HepG2 (cell line): ENCODE data around the gene EMILIN3. TPM values are rescaled to one million over a fixed set of nuclear protein-coding genes. Genes with fewer than 3 reads are reported as not detected.

Experiments used
- BRD4 ChIP-seq: sonication (generic); formaldehyde crosslinking; IDR thresholded peaks from 2 replicates; pipeline ENCODE4 v1.4.0; 2020; ENCODE audit warnings: missing genetic modification reagents
- FOXA3 ChIP-seq: IDR thresholded peaks from 2 replicates; pipeline ENCODE4 v1.6.1; 2016; ENCODE audit warnings: missing genetic modification reagents, missing compliant biosample characterization
- HMG20B ChIP-seq: conservative IDR thresholded peaks from 2 replicates; pipeline ENCODE4 v1.6.1; 2016; ENCODE audit warnings: missing genetic modification reagents, missing compliant biosample characterization
- HNF1A ChIP-seq, 2 experiments: sonication (generic) in 1 of 2; formaldehyde crosslinking in 1 of 2; IDR thresholded peaks; 2 replicates each; pipeline versions ENCODE4 v1.4.0 to v1.6.1; 2016 to 2020; ENCODE audit warnings: borderline replicate concordance in 1 of 2, low read depth in 1 of 2, mild to moderate bottlenecking in 1 of 2, missing genetic modification reagents in 1 of 2
- IKZF4 ChIP-seq: sonication (generic); formaldehyde crosslinking; IDR thresholded peaks from 2 replicates; pipeline ENCODE4 v1.5.1; 2020; ENCODE audit warnings: borderline replicate concordance, mild to moderate bottlenecking, low read depth, missing genetic modification reagents; ENCODE audit errors: not compliant biosample characterization
- JARID2 ChIP-seq: sonication (generic); formaldehyde crosslinking; IDR thresholded peaks from 2 replicates; pipeline ENCODE4 v1.8.1; 2023; ENCODE audit warnings: missing genetic modification reagents, inconsistent platforms; ENCODE audit not compliant: insufficient replicate concordance
- KDM5B ChIP-seq: sonication (generic); formaldehyde crosslinking; IDR thresholded peaks from 2 replicates; pipeline ENCODE4 v1.4.0; 2020; ENCODE audit warnings: missing genetic modification reagents, mild to moderate bottlenecking, borderline replicate concordance
- SP140L ChIP-seq: sonication (generic); formaldehyde crosslinking; IDR thresholded peaks from 2 replicates; pipeline ENCODE4 v1.4.0; 2020; ENCODE audit warnings: missing genetic modification reagents, borderline replicate concordance
- TEAD2 ChIP-seq: sonication (generic); formaldehyde crosslinking; IDR thresholded peaks from 2 replicates; pipeline ENCODE4 v1.9.0; 2021; ENCODE audit warnings: missing genetic modification reagents
- U2AF1 ChIP-seq: fragments of 200-400 bp; formaldehyde crosslinking; optimal IDR thresholded peaks from 2 replicates; pipeline ENCODE3; 2017; ENCODE audit warnings: mild to moderate bottlenecking, low read depth, low read length
- ZNF136 ChIP-seq: sonication (generic); formaldehyde crosslinking; IDR thresholded peaks from 2 replicates; pipeline ENCODE4 v1.8.1; 2022; ENCODE audit warnings: low read depth, mild to moderate bottlenecking, moderate library complexity, missing genetic modification reagents
- ZNF557 ChIP-seq: sonication (generic); formaldehyde crosslinking; IDR thresholded peaks from 2 replicates; pipeline ENCODE4 v1.4.0; 2020; ENCODE audit warnings: missing genetic modification reagents
- ZNF564 ChIP-seq: sonication (generic); formaldehyde crosslinking; IDR thresholded peaks from 2 replicates; pipeline ENCODE4 v1.8.1; 2023; ENCODE audit warnings: mild to moderate bottlenecking, missing genetic modification reagents
- ZNF614 ChIP-seq: IDR thresholded peaks from 2 replicates; pipeline ENCODE4 v1.6.1; 2018; ENCODE audit warnings: missing biosample characterization, missing genetic modification reagents, inconsistent platforms, borderline replicate concordance
- ZNF746 ChIP-seq: sonication (generic); formaldehyde crosslinking; IDR thresholded peaks from 2 replicates; pipeline ENCODE4 v1.8.0; 2022; ENCODE audit warnings: mild to moderate bottlenecking, missing genetic modification reagents
- ZNF788 ChIP-seq: sonication (generic); formaldehyde crosslinking; IDR thresholded peaks from 2 replicates; pipeline ENCODE4 v1.5.0; 2020; ENCODE audit warnings: mild to moderate bottlenecking, missing genetic modification reagents, borderline replicate concordance
- polyA plus RNA-seq, 8 experiments: library from polyadenylated mRNA; depleted of rRNA in 3 of 8; stranded (reverse) in 7 of 8; unstranded in 1 of 8; fragments of >200 nt; fragmentation: Illumina TruSeq in 4 of 8; extraction: Trizol in 4 of 8; gene quantifications; 2 replicates each; pipeline versions ENCODE4 v1.2.1 to v1.2.3, GENCODE V29; 2011 to 2016; ENCODE audit warnings: low read depth in 4 of 8, missing spikeins in 1 of 8, mixed read lengths in 1 of 8; ENCODE audit not compliant: insufficient read depth in 1 of 8
- total RNA-seq, 5 experiments: library from RNA; depleted of rRNA; stranded (reverse); fragments of >200 nt; fragmentation: Illumina TruSeq; extraction: Trizol; gene quantifications; 2 replicates each; pipeline ENCODE4 v1.2.3, GENCODE V29; 2016; ENCODE audit warnings: low read depth in 1 of 5
- TF ChIP-seq, protein P1 (sequence below): sonication (generic); formaldehyde crosslinking; IDR thresholded peaks from 2 replicates; pipeline ENCODE4 v1.4.0; 2020; ENCODE audit warnings: missing genetic modification reagents
- TF ChIP-seq, protein P2 (sequence below): sonication (generic); formaldehyde crosslinking; IDR thresholded peaks from 2 replicates; pipeline ENCODE4 v1.4.0; 2020; ENCODE audit warnings: missing genetic modification reagents

EMILIN3 gene
- total and polyA plus RNA-seq, 2 of the 13 experiments (the other 11 are each of a cell fraction or from before 2014, with no cell fraction given), result 0.25 to 0.29 TPM

- no peak for TF ChIP-seq ZNF614 (CRISPR knock-in tag)
- TF ChIP-seq ZNF788 (CRISPR knock-in tag), result peak; percentile 64
- no peak for TF ChIP-seq FOXA3 (CRISPR knock-in tag)
- 0 out of 2 replicates have a peak, but pooled peaks have one; percentile 56 for TF ChIP-seq SP140L
- TF ChIP-seq ZNF564, result no peak
- no peak for TF ChIP-seq HNF1A (IDR thresholded peaks at IDR 0.05; ENCODE audit: low read depth)
- peak; percentile 17; the same call in 1 of the 2 replicates for TF ChIP-seq HNF1A (CRISPR knock-in tag; IDR thresholded peaks at IDR 0.05; ENCODE audit: borderline replicate concordance)
- peak; percentile 7 for TF ChIP-seq JARID2 (CRISPR knock-in tag)
- no peak; the same call in 1 of the 2 replicates for TF ChIP-seq HMG20B
- TF ChIP-seq TEAD2, result no peak
- TF ChIP-seq IKZF4 (CRISPR knock-in tag), result peak; percentile 56
- TF ChIP-seq U2AF1, result no peak
- no peak for TF ChIP-seq BRD4
- TF ChIP-seq, protein P1, sequence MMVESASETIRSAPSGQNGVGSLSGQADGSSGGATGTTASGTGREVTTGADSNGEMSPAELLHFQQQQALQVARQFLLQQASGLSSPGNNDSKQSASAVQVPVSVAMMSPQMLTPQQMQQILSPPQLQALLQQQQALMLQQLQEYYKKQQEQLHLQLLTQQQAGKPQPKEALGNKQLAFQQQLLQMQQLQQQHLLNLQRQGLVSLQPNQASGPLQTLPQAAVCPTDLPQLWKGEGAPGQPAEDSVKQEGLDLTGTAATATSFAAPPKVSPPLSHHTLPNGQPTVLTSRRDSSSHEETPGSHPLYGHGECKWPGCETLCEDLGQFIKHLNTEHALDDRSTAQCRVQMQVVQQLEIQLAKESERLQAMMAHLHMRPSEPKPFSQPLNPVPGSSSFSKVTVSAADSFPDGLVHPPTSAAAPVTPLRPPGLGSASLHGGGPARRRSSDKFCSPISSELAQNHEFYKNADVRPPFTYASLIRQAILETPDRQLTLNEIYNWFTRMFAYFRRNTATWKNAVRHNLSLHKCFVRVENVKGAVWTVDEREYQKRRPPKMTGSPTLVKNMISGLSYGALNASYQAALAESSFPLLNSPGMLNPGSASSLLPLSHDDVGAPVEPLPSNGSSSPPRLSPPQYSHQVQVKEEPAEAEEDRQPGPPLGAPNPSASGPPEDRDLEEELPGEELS (CRISPR knock-in tag), result no peak
- TF ChIP-seq, protein P2, sequence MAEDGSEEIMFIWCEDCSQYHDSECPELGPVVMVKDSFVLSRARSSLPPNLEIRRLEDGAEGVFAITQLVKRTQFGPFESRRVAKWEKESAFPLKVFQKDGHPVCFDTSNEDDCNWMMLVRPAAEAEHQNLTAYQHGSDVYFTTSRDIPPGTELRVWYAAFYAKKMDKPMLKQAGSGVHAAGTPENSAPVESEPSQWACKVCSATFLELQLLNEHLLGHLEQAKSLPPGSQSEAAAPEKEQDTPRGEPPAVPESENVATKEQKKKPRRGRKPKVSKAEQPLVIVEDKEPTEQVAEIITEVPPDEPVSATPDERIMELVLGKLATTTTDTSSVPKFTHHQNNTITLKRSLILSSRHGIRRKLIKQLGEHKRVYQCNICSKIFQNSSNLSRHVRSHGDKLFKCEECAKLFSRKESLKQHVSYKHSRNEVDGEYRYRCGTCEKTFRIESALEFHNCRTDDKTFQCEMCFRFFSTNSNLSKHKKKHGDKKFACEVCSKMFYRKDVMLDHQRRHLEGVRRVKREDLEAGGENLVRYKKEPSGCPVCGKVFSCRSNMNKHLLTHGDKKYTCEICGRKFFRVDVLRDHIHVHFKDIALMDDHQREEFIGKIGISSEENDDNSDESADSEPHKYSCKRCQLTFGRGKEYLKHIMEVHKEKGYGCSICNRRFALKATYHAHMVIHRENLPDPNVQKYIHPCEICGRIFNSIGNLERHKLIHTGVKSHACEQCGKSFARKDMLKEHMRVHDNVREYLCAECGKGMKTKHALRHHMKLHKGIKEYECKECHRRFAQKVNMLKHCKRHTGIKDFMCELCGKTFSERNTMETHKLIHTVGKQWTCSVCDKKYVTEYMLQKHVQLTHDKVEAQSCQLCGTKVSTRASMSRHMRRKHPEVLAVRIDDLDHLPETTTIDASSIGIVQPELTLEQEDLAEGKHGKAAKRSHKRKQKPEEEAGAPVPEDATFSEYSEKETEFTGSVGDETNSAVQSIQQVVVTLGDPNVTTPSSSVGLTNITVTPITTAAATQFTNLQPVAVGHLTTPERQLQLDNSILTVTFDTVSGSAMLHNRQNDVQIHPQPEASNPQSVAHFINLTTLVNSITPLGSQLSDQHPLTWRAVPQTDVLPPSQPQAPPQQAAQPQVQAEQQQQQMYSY (CRISPR knock-in tag), result 0 out of 2 replicates have a peak, but pooled peaks have one; percentile 55
- TF ChIP-seq ZNF746 (CRISPR knock-in tag), result 0 out of 2 replicates have a peak, but pooled peaks have one; percentile 56
- no peak; the same call in 1 of the 2 replicates for TF ChIP-seq ZNF557
- TF ChIP-seq KDM5B (CRISPR knock-in tag), result peak; percentile 77; the same call in 1 of the 2 replicates
- no peak for TF ChIP-seq ZNF136 (CRISPR knock-in tag)
Measured at GRCh38 chr20:41316602-41317545, 49.7 kb downstream of the EMILIN3 start (continued).
